GM18519 (cell line): ENCODE data around the gene ENKD1.

Experiments
- ATAC-seq: cut with Tn5 transposase; IDR thresholded peaks from one replicate; pipeline ENCODE4 v1.9.1; 2021; ENCODE audit warnings: mild to moderate bottlenecking, moderate library complexity; ENCODE audit not compliant: unreplicated experiment, low FRiP score

The ENKD1 gene

DNA sequence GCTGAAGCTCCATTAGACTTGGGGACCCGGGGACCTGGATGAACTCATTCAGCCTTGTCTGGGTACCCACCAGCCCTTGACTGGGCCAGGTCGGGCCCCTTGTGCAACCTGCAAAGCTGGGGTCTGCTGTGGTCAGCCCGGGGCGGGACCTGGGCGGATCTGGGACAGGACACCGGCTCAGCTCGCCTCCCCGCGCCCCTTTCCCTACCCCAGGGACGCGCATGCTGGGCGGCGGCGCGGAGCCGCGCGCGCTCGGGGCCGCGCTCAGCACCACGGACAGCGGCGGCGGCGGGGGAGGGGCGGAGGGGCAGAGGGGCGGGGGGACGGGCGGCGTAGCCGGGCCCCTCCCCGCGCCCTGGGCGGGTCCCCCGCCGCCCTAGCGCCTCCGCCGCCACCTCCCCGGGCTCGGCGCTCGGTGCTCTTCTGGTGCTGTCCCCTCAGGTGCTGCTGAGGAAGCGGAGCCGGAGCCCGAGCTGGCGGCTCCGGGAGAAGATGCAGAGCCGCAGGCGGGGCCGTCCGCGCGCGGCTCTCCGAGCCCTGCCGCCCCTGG is 13.9 kb downstream of the ENKD1 start:
- no peak for ATAC-seq

DNA sequence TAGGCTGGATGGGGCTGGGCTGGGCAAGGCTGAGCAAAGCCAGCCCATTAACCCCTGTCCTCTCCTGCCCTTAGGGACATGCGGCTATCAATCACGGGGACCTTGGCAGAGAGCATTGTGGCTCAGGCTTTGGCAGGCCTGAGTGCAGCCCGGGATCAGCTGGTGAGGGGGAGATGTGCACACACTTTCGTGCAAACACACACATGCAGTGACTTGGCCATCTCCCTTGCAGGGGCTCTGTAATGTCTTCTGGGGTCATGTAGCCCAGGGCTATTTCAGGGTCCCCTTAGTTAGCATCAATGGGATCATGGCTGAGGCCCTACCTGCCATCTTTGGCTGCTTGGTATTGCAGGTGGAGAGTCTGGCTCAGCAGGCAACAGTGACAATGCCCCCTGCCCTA is 14.7 kb downstream of the ENKD1 start:
- ATAC-seq, result no peak

DNA sequence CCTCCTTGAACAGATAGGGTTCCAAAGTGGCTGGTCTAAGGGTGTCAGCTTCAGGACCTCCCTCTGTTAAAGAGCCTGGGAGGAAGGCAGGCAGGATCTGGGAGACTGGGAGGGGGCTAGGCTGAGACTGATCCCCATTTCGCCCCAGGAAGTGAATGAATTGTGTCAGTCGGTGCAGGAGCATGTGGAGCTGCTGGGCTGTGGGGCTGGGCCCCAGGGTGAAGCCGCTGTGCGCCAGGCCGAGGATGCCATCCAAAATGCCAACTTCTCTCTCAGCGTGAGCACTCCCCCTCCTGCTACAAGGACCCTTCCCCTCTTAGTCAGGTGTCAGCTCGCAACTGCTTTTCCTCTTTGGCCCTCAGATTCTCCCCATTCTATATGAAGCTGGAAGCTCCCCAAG is 15.5 kb downstream of the ENKD1 start:
- ATAC-seq, result no peak

DNA sequence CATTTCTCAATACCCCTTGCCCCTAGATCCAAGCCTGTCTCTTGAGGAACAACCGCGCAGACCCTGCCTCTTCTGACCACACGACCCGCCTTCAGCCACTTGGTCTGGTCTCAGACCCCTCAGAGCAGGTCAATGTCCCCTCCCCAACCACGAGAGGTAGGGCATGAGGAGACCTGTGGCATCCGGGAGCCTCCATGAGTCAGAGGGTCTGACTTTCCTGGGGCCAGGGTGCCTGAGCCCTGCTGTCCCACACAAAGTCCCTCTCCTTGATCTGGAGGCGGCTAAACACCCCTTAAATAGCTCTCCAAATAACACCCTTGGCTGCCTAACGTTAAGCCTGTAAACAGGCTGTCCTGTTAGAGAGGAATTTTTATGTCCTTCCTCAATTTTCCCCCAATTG is 16.5 kb downstream of the ENKD1 start:
- ATAC-seq, result no peak

DNA sequence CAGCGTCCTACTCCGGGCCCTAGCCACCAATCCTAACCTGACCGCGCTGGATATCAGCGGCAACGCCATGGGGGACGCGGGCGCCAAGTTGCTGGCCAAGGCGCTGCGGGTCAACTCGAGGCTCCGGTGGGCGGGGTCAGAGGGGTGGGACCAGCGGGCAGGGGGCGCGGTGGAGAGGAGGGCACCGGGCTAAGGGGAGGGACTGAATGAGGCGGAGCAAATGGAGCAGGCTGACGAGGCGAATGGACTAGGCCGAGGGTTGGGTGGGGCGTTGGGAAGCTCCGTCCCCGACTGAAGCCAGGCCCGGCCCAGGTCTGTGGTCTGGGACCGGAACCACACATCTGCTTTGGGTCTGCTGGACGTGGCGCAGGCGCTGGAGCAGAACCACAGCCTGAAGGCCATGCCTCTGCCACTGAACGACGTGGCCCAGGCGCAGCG is 17.0 kb downstream of the ENKD1 start:
- no peak for ATAC-seq

DNA sequence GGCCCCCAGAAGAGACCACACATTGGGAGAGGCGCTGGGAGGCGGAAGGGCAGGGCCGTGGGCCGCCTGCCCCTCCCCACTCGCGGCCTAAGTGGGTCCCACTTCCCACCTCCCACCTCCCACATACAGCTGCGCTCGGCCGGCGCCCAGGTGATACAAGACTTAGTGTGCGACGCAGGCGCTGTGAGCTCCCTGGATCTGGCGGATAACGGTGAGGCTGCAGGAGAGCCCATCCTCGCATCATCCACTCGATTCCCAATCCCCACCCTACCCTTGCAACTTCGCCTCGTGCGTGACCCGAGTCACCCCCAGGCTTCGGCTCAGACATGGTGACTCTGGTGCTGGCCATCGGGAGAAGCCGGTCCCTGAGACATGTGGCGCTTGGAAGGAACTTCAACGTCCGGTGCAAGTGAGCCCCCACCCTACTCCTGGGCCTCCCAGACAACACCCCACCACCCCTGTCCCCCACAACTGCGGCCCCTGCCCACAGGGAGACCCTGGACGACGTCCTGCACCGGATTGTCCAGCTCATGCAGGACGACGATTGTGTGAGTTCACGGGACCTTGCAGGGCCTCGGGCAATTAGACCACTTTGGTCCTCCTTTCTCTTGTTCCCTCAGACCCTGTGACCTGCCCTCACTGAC is 17.7 kb downstream of the ENKD1 start:
- ATAC-seq, result no peak

DNA sequence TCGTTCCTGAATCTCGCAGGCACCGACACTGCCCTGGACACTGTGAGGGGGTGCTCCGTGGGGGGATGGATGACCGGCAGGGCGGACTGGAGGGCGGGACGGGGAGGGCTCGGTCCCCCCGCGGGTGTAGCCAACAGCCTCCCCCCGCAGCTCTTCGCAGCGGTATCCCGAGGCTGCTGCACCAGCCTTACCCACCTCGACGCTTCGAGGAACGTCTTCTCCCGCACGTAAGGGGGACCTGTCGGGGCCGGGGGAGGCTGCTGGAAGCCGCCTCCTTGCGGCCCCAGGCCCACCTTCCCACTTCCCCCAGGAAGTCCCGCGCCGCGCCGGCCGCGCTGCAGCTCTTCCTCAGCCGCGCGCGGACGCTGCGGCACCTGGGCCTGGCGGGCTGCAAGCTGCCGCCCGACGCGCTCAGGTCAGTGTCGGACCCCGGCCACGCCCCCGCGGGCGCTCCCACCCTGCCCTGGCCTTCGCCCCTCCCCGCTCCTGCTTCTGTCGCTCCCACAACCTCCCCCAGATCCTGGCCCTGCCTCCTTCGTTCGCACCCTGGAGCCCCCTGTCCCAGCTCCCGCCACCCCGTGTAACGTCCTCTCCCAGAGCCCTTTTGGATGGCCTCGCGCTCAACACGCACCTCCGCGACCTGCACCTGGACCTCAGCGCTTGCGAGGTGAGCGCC is 18.3 kb downstream of the ENKD1 start:
- no peak for ATAC-seq

DNA sequence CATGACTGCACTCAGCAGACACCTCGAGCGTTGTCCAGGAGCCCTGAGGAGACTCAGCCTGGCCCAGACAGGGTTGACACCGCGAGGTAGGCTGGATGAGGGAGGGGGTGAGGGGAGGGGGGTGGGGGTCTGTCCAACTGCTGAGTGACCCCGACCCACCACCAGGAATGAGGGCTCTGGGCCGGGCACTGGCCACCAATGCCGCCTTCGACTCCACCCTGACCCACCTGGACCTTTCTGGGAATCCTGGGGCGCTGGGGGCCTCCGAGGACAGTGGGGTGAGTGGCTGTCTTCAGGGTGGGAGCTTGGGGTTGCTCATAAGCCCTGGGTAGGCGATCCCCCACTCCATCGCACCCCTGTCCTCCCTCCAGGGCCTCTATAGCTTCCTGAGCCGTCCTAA is 18.9 kb downstream of the ENKD1 start:
- no peak for ATAC-seq

DNA sequence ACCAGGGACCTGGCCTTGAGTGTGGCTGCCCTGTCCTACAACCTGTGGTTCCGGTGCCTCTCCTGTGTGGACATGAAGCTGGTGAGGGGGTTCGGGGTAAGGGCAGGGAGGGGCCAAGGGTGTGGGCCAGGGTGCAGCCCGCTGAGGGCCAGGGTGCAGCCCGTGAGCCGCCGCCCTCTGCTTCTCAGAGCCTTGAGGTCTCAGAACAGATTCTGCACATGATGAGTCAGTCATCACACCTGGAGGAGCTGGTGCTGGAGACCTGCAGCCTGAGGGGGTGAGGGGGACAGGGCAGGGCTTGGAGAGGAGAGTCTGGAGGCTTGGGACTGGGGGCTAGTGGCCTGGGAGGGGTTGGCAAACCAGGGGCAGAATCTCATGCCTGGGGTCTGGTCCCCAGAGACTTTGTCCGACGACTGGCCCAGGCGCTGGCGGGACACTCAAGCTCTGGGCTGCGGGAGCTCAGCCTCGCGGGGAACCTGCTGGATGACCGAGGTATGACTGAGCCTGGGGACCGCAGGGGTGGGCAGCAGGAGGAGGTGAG is 19.4 kb downstream of the ENKD1 start:
- no peak for ATAC-seq

DNA sequence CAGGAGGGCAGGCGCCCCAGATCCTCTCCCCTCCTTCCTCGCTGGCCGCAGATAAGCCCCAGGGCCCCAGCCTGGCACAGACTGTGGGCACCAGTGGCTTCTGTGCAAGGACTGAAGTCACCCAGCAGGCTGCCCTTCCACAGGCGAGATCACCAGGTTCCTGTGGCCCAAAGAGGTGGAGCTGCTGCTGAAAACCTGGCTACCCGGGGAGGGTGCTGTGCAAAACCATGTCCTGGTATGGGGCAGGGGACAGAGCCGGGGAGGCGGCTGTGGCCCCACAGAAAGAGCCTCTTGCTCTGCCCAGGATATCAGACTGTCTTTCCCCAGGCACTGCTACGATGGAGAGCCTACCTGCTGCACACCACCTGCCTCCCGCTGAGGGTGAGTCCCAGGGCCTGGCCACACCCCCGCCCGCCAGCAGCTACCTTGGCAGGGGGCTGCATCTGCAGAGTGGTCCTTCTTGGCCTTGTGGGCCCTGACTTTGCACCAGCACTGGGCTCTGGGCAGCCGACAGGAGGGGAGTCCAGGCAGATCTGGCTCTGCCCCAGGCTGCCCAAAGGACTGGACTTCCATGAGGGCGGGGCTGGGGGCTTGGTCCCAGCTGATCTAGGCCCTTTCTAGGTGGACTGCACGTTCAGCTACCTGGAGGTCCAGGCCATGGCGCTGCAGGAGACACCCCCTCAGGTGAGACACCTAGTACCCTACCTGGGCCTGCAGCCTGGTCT is 21.0 kb downstream of the ENKD1 start:
- ATAC-seq, result no peak

DNA sequence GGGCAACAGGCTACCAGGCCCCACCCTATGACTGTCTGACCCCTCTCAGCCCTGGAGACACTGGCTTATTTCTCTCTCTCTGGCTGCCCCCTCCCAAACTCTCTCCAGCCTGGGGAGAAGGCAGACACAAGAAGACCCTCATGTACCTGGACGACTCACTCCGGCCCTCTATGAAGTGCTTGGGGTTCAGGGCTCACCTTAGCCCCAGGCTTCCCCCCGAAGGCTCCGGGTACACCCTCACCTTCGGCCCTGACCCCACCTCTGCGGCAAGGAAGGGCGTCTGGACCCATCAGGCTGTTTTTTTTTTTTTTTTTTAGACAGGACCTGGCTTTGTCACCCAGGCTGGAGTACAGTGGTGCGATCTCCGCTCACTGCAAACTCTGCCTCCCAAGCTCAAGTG is 22.5 kb downstream of the ENKD1 start:
- ATAC-seq, result no peak

DNA sequence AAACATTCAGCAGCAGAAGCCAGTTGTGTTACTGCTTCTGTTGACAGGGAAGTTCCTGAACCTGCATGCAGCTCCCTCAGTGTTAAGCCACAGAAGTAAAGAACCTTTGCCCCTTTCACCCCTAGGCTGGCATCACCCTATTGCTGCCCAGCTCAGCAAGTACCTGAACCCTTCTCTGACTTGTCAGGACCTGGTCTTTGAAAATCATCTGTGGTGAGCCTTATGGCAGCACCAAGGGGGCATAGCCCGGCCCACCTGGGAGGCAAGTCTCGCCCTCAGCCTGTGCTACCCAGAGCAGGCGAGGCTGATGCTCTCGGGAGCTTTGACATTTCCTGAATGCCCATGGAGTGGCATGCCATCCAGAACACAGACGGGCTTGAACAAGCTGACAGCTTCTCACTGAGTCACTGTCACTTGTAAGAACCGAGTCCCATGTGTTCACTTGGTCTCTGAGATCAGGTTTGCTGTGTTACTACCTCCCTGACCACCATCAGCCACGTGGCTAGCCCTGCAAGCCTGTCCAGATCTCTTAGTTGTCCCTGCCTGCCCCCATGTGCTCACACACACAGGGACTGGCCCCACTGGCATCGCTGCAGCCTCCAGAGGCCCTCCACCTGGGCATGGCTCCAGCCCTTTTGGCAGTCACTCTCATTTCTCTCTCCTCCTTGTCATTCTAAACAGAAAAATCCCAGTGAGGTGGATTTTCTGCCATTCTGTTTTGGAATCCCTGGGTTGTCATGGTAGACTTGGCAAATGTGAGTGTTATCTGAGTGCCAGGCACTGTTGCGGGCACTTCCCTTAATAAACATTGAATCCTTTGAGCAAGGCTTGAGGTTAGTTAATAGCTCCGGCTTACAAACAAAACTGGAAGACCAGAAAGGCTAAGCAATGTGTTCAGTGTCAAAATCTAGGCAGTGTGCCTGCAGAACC is 24.5 kb downstream of the ENKD1 start:
- ATAC-seq, result no peak

DNA sequence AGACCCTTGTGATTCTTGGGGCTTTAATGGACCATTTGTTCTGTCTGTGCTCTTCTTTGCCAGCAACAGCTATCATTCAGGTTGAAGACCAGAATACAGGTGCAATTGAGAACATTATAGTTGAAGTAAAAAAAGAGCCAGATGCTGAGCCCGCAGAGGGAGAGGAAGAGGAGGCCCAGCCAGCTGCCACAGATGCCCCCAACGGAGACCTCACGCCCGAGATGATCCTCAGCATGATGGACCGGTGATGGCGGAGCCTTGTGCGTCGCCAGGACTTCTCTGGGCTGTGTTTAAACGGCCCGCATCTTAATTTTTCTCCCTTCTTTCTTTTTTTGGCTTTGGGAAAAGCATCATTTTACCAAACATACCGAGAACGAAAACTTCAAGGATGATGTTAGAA is 28.9 kb downstream of the ENKD1 start:
- no peak for ATAC-seq

DNA sequence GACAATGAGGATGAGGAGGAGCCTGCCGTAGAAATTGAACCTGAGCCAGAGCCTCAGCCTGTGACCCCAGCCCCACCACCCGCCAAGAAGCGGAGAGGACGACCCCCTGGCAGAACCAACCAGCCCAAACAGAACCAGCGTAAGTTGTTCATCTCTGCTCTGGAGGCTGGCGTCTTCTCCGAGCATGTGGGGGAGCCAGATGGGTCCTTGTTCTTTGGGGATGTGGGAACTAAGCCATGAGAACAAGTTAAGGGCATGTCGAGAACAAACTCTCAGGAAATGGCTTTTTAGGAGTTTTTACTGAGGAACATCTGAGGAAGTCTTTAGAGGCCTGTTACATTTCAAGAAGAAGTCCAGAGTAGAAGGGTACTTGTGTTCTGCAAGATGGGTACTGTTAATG is 29.8 kb downstream of the ENKD1 start:
- ATAC-seq, result no peak

DNA sequence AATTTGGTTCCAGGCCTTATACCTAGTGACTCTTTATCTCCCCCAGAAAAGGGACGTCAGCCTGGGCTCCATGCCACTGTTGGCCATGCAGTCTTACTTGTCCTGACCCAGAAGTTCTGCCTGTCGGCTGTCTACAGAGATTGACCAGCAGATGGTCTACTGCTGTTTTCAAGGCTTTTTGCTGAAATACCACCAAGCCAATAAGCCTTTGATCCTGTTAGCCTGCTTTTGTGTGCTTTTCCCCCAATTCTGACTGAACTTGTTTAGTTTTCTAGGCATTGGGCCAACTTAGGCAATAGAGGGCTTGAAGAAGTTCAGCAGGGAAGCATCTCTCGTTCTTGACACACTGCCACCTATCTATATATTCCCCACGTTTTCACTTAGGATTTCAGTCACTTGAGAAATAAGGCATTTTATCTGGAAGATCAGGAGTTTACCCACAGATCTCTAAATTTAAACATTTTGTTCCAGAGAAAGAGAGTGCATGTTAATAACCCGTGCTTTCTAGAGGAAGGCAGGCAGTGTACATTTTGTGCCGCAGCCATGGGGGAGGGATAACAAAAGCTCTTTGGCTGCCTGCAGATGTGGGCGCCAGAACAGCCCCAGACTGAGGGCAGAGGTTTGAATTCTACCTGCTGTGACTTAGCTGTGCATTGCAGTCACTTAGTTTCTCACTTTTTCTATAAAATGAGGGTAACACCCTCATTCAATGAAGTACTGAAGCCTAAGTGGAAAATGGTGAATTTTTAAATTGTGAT is 34.0 kb downstream of the ENKD1 start:
- ATAC-seq, result no peak

DNA sequence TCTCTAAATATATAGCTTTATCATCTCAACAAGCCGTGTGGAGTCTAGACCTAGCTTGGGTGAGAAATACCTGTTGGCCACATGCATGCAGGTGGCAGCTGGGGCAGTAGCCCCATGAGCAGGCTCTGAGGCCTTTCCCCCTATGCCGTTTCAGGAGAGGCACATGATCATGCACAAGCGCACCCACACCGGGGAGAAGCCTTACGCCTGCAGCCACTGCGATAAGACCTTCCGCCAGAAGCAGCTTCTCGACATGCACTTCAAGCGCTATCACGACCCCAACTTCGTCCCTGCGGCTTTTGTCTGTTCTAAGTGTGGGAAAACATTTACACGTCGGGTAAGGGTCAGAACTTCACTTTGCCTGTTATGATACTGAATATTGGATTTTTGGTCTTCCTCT is 38.3 kb downstream of the ENKD1 start:
- ATAC-seq, result no peak

DNA sequence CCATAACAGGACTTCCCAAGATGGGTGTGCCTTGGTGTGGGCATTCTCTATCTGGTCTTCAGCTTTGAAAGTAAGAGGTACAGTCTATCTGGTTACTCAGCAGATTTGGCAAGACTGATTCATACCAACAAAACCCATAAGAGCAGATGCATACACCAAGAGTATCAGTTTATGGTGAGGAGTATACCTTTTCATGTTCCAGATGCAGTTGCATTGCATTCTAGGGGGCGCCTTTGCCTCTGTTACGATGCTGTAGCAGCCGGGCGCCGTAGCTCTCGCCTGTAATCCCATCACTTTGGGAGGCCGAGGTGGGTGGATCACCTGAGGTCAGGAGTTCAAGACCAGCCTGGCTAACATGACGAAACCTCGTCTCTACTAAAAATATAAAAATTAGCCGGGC is 52.7 kb downstream of the ENKD1 start:
- no peak for ATAC-seq
